Nephron (organoid): ENCODE measurements around the gene SUPT20H.

Source experiments
- H3K27ac Mint-ChIP-seq, 3 experiments: 2 replicates each; pipeline ENCODE4 v1.8.0; 2020; ENCODE audit warnings: mixed read lengths in 3 of 3, mild to moderate bottlenecking in 2 of 3, moderate library complexity in 1 of 3
- H3K27me3 Mint-ChIP-seq: 2 replicates; pipeline ENCODE4 v1.8.0; 2021; ENCODE audit warnings: low read depth, mild to moderate bottlenecking, moderate library complexity, mixed read lengths
- H3K36me3 Mint-ChIP-seq: 2 replicates; pipeline ENCODE4 v1.8.0; 2020; ENCODE audit warnings: low read depth, mixed read lengths
- H3K4me1 Mint-ChIP-seq: 2 replicates; pipeline ENCODE4 v1.8.0; 2020; ENCODE audit warnings: mixed read lengths
- H3K4me3 Mint-ChIP-seq, 3 experiments: 2 replicates each; pipeline ENCODE4 v1.8.0; 2020; ENCODE audit warnings: mild to moderate bottlenecking in 3 of 3, mixed read lengths in 3 of 3, moderate library complexity in 2 of 3
- H3K9me3 Mint-ChIP-seq: 2 replicates; pipeline ENCODE4 v1.8.0; 2020; ENCODE audit warnings: mixed read lengths
- TF ChIP-seq, protein P1 (sequence below), 3 experiments: fragments of 200-600 bp; sonication (generic); IDR thresholded peaks; one replicate each; pipeline ENCODE4 v1.5.0; 2021; ENCODE audit warnings: antibody characterized with exemption in 3 of 3; ENCODE audit not compliant: unreplicated experiment in 3 of 3

Gene SUPT20H

DNA sequence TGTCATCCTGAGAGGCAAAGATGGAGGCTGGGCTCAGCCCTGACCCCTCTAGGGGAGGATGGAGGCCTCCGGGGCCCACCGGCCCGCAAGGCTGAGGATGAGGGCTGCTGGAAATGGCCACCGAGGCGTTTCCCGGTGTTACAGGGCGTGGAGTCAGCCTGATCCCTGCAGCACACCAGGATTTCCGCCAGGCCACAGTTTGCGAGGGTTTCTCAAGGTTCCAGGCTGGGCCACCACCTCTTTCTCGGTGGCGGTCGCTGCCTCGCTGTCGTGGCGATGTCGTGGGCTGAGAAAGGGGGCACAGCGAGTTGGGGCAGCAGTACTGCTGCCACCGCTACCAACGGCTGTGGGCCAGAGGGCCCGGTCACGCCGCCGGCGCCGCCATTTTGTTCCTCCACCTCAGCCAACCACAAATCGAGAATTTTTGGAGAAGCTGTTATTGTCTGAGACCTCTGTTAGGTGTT lies 45.8 kb upstream of the SUPT20H start, which contains the start of gene CSNK1A1L:
Gene CSNK1A1L (minus strand): TSS at position 414 of the 464 bp plus-strand sequence. CDS start 408 bp downstream, at position 6.
- Mint-ChIP-seq H3K4me3 (no peak within 1 kb of the TSS), H3K36me3 (no peaks in the 10 kb centered on the region), H3K4me1 (peaks cover 56% of the 10 kb centered on the region), H3K9me3 (no peaks in the 10 kb centered on the region), H3K27ac (peak within 1 kb of the TSS; percentile 33 to 47 (median 40)), H3K27me3 (no peaks in the 10 kb centered on the region)
- TF ChIP-seq, protein P1, sequence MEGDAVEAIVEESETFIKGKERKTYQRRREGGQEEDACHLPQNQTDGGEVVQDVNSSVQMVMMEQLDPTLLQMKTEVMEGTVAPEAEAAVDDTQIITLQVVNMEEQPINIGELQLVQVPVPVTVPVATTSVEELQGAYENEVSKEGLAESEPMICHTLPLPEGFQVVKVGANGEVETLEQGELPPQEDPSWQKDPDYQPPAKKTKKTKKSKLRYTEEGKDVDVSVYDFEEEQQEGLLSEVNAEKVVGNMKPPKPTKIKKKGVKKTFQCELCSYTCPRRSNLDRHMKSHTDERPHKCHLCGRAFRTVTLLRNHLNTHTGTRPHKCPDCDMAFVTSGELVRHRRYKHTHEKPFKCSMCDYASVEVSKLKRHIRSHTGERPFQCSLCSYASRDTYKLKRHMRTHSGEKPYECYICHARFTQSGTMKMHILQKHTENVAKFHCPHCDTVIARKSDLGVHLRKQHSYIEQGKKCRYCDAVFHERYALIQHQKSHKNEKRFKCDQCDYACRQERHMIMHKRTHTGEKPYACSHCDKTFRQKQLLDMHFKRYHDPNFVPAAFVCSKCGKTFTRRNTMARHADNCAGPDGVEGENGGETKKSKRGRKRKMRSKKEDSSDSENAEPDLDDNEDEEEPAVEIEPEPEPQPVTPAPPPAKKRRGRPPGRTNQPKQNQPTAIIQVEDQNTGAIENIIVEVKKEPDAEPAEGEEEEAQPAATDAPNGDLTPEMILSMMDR (IDR thresholded peaks at IDR 0.05; ENCODE audit: unreplicated experiment in 3 of 3), result no peak

DNA sequence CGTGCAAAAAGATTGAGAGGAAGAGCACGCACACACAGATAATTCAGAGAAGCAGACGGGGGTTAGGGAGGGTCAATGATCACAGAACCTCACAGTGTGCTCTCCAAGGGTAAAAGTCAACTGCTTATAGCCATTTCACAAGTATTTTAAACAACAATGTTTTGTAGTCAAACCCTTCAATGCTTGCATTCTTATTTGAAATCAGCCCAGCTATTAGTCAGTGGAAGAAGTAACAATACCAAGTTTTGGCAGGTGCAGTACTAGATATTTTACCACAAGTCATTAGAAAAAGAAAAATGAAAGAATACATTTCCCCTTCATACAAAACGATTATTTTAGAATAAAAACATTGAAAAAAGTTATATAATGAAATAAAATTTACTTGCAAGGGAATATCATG lies 43.4 kb upstream of the SUPT20H start:
- Mint-ChIP-seq H3K9me3 (no peaks in the 10 kb centered on the region), H3K36me3 (no peaks in the 10 kb centered on the region), H3K27me3 (no peaks in the 10 kb centered on the region), H3K4me3 (no peak overlapping the region), H3K4me1 (peaks cover 39% of the 10 kb centered on the region), H3K27ac (peak overlapping the region in 2 of 3 experiments; percentile 63 to 86)
- TF ChIP-seq, protein P1 (IDR thresholded peaks at IDR 0.05; ENCODE audit: unreplicated experiment in 3 of 3), result no peak

- Mint-ChIP-seq H3K9me3 (no peaks in the 10 kb centered on the region), H3K4me1 (peaks cover 22% of the 10 kb centered on the region), H3K27ac (peak overlapping the region; percentile 87 to 95 (median 89)), H3K4me3 (no peak overlapping the region), H3K36me3 (no peaks in the 10 kb centered on the region), H3K27me3 (no peaks in the 10 kb centered on the region)
- TF ChIP-seq, protein P1 (IDR thresholded peaks at IDR 0.05; ENCODE audit: unreplicated experiment in 3 of 3), result no peak
Observed at GRCh38 chr13:37101201-37101600, 41.7 kb upstream of the SUPT20H start.

DNA sequence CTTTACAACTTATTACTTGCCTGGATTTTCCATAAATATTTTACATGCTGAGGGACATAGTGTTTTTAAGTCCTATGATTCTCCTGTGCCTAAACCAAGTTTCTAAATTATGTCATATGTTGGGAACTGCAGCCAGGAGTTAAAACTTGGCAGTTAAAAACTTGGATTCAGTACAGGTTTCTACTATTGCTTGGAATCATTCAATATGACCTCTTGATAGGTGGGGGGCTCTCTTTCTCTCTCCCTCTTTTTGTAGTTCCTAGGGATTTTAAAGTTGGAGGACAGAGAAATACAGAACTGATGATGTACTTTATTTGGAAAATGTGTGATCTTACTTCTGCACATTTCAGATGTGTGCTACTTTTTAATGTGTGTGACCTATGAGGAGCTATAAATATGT lies 41.2 kb upstream of the SUPT20H start:
- H3K4me1 Mint-ChIP-seq, result peaks cover 19% of the 10 kb centered on the region
- H3K36me3 Mint-ChIP-seq, result no peaks in the 10 kb centered on the region
- H3K9me3 Mint-ChIP-seq, result no peaks in the 10 kb centered on the region
- H3K27ac Mint-ChIP-seq, result peak overlapping the region; percentile 87 to 95 (median 89)
- H3K27me3 Mint-ChIP-seq, result no peaks in the 10 kb centered on the region
- no peak overlapping the region for H3K4me3 Mint-ChIP-seq
- TF ChIP-seq, protein P1 (IDR thresholded peaks at IDR 0.05; ENCODE audit: unreplicated experiment in 3 of 3), result no peak

- Mint-ChIP-seq H3K27me3 (no peaks in the 10 kb centered on the region), H3K9me3 (no peaks in the 10 kb centered on the region), H3K4me1 (peaks cover 22% of the 10 kb centered on the region), H3K27ac (peak overlapping the region in 1 of 3 experiments; percentile 55), H3K4me3 (no peak overlapping the region), H3K36me3 (no peaks in the 10 kb centered on the region)
- TF ChIP-seq, protein P1 (IDR thresholded peaks at IDR 0.05; ENCODE audit: unreplicated experiment in 3 of 3), result no peak
Observed at GRCh38 chr13:37097076-37097475, 37.6 kb upstream of the SUPT20H start.

GRCh38 chr13:37094840-37095239 lies 35.4 kb upstream of the SUPT20H start:
- Mint-ChIP-seq H3K27me3 (no peaks in the 10 kb centered on the region), H3K36me3 (no peaks in the 10 kb centered on the region), H3K9me3 (no peaks in the 10 kb centered on the region), H3K4me1 (peaks cover 17% of the 10 kb centered on the region), H3K27ac (no peak overlapping the region), H3K4me3 (no peak overlapping the region)
- TF ChIP-seq, protein P1 (IDR thresholded peaks at IDR 0.05; ENCODE audit: unreplicated experiment in 3 of 3), result no peak
